HepG2 (cell line): ENCODE results near the gene JMJD8. TPM values are rescaled to one million over a fixed set of nuclear protein-coding genes. Genes with fewer than 3 reads are reported as not detected.

ENCODE experiments used
- FOXO1 ChIP-seq: sonication (generic); formaldehyde crosslinking; IDR thresholded peaks from 2 replicates; pipeline ENCODE4 v1.4.0; 2020; ENCODE audit warnings: missing genetic modification reagents
- GABPB1 ChIP-seq: IDR thresholded peaks from 2 replicates; pipeline ENCODE4 v1.6.1; 2016; ENCODE audit warnings: mild to moderate bottlenecking, missing genetic modification reagents, moderate library complexity, missing compliant biosample characterization
- TEAD3 ChIP-seq: optimal IDR thresholded peaks from 2 replicates; pipeline ENCODE3; 2016; ENCODE audit warnings: borderline replicate concordance
- ZBTB7B ChIP-seq: sonication (generic); formaldehyde crosslinking; IDR thresholded peaks from 2 replicates; pipeline ENCODE4 v1.4.0; 2020; ENCODE audit warnings: missing genetic modification reagents
- ZFX ChIP-seq: sonication (generic); formaldehyde crosslinking; IDR thresholded peaks from 2 replicates; pipeline ENCODE4 v1.4.0; 2020; ENCODE audit warnings: mild to moderate bottlenecking, low read depth, missing genetic modification reagents, moderate library complexity
- ZNF12 ChIP-seq: sonication (generic); formaldehyde crosslinking; IDR thresholded peaks from 2 replicates; pipeline ENCODE4 v1.5.0; 2020; ENCODE audit warnings: missing genetic modification reagents
- ZNF510 ChIP-seq: sonication (generic); formaldehyde crosslinking; IDR thresholded peaks from 2 replicates; pipeline ENCODE4 v1.4.0; 2020; ENCODE audit warnings: low read depth, mild to moderate bottlenecking, missing genetic modification reagents
- polyA plus RNA-seq, 8 experiments: library from polyadenylated mRNA; depleted of rRNA in 3 of 8; stranded (reverse) in 7 of 8; unstranded in 1 of 8; fragments of >200 nt; fragmentation: Illumina TruSeq in 4 of 8; extraction: Trizol in 4 of 8; gene quantifications; 2 replicates each; pipeline versions ENCODE4 v1.2.1 to v1.2.3, GENCODE V29; 2011 to 2016; ENCODE audit warnings: low read depth in 4 of 8, missing spikeins in 1 of 8, mixed read lengths in 1 of 8; ENCODE audit not compliant: insufficient read depth in 1 of 8
- total RNA-seq, 5 experiments: library from RNA; depleted of rRNA; stranded (reverse); fragments of >200 nt; fragmentation: Illumina TruSeq; extraction: Trizol; gene quantifications; 2 replicates each; pipeline ENCODE4 v1.2.3, GENCODE V29; 2016; ENCODE audit warnings: low read depth in 1 of 5
- TF ChIP-seq, protein P1 (sequence below): sonication (generic); formaldehyde crosslinking; IDR thresholded peaks from 2 replicates; pipeline ENCODE4 v1.4.0; 2020; ENCODE audit warnings: missing genetic modification reagents
- TF ChIP-seq, protein P2 (sequence below), 2 experiments: sonication (generic) in 1 of 2; formaldehyde crosslinking in 1 of 2; IDR thresholded peaks; 2 replicates each; pipeline versions ENCODE4 v1.4.0 to v1.6.1; 2016 to 2020; ENCODE audit warnings: borderline replicate concordance in 1 of 2, low read depth in 1 of 2, mild to moderate bottlenecking in 1 of 2, missing genetic modification reagents in 1 of 2
- TF ChIP-seq, protein P3 (sequence below): sonication (generic); formaldehyde crosslinking; IDR thresholded peaks from 2 replicates; pipeline ENCODE4 v1.4.0; 2020; ENCODE audit warnings: mild to moderate bottlenecking, missing genetic modification reagents
- TF ChIP-seq, protein P4 (sequence below): conservative IDR thresholded peaks from 2 replicates; pipeline ENCODE4 v1.6.1; 2018; ENCODE audit warnings: missing genetic modification reagents
- TF ChIP-seq, protein P5 (sequence below), 2 experiments: sonication (generic) in 1 of 2; formaldehyde crosslinking in 1 of 2; IDR thresholded peaks; 2 replicates each; pipeline versions ENCODE4 v1.5.1 to v1.6.1; 2011 to 2020; ENCODE audit warnings: borderline replicate concordance in 1 of 2, low read depth in 1 of 2, low read length in 1 of 2, mild to moderate bottlenecking in 1 of 2, missing genetic modification reagents in 1 of 2, moderate library complexity in 1 of 2
- TF ChIP-seq, protein P6 (sequence below): sonication (generic); formaldehyde crosslinking; IDR thresholded peaks from 2 replicates; pipeline ENCODE4 v1.4.0; 2020; ENCODE audit warnings: missing genetic modification reagents, low read depth, mild to moderate bottlenecking, borderline replicate concordance

Gene JMJD8
- total and polyA plus RNA-seq, 2 of the 13 experiments (the other 11 are each of a cell fraction or from before 2014, with no cell fraction given): 2.6 to 11.8 TPM

DNA sequence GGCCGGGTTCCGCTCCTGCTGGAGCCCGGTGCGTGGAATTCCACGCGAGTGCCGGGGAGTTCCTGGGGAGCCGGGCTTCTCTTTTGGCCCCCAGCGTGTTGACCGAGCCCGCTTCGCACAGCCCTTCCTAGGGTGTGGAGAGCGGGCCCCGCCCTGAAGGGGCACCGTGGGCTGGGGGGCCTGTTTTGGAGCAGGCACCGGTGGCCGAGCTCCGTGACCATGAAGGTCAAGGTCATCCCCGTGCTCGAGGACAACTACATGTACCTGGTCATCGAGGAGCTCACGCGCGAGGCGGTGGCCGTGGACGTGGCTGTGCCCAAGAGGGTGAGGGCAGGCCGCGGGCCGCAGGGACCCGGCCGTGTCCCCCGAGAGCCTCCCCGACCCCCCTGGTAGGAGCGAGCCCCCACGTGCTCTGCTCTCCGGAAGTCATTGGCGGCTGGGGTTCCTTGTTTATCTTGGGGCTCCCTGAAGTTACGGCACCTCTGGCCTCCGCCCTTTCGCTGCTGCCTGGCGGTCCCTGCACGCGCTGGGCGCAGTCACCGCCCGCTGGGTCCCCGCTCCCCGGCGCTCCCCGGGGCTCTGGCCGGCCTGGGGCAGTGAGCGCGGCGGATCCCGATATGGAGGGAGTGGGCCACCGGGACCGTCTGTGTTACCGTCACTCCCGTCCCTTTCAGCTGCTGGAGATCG is 43.3 kb upstream of the JMJD8 start (continued):
- TF ChIP-seq, protein P1, sequence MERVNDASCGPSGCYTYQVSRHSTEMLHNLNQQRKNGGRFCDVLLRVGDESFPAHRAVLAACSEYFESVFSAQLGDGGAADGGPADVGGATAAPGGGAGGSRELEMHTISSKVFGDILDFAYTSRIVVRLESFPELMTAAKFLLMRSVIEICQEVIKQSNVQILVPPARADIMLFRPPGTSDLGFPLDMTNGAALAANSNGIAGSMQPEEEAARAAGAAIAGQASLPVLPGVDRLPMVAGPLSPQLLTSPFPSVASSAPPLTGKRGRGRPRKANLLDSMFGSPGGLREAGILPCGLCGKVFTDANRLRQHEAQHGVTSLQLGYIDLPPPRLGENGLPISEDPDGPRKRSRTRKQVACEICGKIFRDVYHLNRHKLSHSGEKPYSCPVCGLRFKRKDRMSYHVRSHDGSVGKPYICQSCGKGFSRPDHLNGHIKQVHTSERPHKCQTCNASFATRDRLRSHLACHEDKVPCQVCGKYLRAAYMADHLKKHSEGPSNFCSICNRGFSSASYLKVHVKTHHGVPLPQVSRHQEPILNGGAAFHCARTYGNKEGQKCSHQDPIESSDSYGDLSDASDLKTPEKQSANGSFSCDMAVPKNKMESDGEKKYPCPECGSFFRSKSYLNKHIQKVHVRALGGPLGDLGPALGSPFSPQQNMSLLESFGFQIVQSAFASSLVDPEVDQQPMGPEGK: peak; percentile 70
- TF ChIP-seq FOXO1 (CRISPR knock-in tag): 0 out of 2 replicates have a peak, but pooled peaks have one; percentile 8
- TF ChIP-seq, protein P2, sequence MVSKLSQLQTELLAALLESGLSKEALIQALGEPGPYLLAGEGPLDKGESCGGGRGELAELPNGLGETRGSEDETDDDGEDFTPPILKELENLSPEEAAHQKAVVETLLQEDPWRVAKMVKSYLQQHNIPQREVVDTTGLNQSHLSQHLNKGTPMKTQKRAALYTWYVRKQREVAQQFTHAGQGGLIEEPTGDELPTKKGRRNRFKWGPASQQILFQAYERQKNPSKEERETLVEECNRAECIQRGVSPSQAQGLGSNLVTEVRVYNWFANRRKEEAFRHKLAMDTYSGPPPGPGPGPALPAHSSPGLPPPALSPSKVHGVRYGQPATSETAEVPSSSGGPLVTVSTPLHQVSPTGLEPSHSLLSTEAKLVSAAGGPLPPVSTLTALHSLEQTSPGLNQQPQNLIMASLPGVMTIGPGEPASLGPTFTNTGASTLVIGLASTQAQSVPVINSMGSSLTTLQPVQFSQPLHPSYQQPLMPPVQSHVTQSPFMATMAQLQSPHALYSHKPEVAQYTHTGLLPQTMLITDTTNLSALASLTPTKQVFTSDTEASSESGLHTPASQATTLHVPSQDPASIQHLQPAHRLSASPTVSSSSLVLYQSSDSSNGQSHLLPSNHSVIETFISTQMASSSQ (IDR thresholded peaks at IDR 0.05; ENCODE audit: low read depth): no peak
- TF ChIP-seq, protein P2 (CRISPR knock-in tag; IDR thresholded peaks at IDR 0.05; ENCODE audit: borderline replicate concordance): no peak
- 0 out of 2 replicates have a peak, but pooled peaks have one; percentile 9 for TF ChIP-seq ZNF12 (CRISPR knock-in tag)
- TF ChIP-seq, protein P3, sequence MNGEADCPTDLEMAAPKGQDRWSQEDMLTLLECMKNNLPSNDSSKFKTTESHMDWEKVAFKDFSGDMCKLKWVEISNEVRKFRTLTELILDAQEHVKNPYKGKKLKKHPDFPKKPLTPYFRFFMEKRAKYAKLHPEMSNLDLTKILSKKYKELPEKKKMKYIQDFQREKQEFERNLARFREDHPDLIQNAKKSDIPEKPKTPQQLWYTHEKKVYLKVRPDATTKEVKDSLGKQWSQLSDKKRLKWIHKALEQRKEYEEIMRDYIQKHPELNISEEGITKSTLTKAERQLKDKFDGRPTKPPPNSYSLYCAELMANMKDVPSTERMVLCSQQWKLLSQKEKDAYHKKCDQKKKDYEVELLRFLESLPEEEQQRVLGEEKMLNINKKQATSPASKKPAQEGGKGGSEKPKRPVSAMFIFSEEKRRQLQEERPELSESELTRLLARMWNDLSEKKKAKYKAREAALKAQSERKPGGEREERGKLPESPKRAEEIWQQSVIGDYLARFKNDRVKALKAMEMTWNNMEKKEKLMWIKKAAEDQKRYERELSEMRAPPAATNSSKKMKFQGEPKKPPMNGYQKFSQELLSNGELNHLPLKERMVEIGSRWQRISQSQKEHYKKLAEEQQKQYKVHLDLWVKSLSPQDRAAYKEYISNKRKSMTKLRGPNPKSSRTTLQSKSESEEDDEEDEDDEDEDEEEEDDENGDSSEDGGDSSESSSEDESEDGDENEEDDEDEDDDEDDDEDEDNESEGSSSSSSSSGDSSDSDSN (CRISPR knock-in tag): peak; percentile 65
- peak; percentile 48; the same call in 1 of the 2 replicates for TF ChIP-seq ZFX (CRISPR knock-in tag)
- 0 out of 2 replicates have a peak, but pooled peaks have one; percentile 30 for TF ChIP-seq ZNF510 (CRISPR knock-in tag)
- TF ChIP-seq, protein P4, sequence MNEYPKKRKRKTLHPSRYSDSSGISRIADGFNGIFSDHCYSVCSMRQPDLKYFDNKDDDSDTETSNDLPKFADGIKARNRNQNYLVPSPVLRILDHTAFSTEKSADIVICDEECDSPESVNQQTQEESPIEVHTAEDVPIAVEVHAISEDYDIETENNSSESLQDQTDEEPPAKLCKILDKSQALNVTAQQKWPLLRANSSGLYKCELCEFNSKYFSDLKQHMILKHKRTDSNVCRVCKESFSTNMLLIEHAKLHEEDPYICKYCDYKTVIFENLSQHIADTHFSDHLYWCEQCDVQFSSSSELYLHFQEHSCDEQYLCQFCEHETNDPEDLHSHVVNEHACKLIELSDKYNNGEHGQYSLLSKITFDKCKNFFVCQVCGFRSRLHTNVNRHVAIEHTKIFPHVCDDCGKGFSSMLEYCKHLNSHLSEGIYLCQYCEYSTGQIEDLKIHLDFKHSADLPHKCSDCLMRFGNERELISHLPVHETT (CRISPR knock-in tag): peak; percentile 53; the same call in 1 of the 2 replicates
- TF ChIP-seq GABPB1 (CRISPR knock-in tag): peak; percentile 61; the same call in 1 of the 2 replicates
- TF ChIP-seq, protein P5, sequence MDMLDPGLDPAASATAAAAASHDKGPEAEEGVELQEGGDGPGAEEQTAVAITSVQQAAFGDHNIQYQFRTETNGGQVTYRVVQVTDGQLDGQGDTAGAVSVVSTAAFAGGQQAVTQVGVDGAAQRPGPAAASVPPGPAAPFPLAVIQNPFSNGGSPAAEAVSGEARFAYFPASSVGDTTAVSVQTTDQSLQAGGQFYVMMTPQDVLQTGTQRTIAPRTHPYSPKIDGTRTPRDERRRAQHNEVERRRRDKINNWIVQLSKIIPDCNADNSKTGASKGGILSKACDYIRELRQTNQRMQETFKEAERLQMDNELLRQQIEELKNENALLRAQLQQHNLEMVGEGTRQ (IDR thresholded peaks at IDR 0.05; ENCODE audit: low read depth, low read length): no peak
- TF ChIP-seq, protein P5 (CRISPR knock-in tag; IDR thresholded peaks at IDR 0.05; ENCODE audit: borderline replicate concordance): no peak
- peak; percentile 8 for TF ChIP-seq TEAD3 (CRISPR knock-in tag)
- TF ChIP-seq, protein P6, sequence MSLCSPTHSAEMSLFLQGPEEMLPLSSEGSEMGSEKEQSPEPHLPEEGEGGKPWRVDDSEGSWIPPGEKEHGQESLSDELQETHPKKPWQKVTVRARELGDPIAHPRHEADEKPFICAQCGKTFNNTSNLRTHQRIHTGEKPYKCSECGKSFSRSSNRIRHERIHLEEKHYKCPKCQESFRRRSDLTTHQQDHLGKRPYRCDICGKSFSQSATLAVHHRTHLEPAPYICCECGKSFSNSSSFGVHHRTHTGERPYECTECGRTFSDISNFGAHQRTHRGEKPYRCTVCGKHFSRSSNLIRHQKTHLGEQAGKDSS: 0 out of 2 replicates have a peak, but pooled peaks have one; percentile 17
- TF ChIP-seq ZBTB7B (CRISPR knock-in tag): 0 out of 2 replicates have a peak, but pooled peaks have one; percentile 42
